NCI-H2029 (cell line): ENCODE data around the gene PHLDA3.
"Not testable (repeated sequence)": the region's sequence is repeated elsewhere in the genome, so short reads cannot be mapped to it uniquely, and the experiment has no call there.

Source experiments
- DNase-seq: peaks from one replicate; lab custom pipeline; 2025; lab: John Stamatoyannopoulos, UW

Gene PHLDA3

DNA sequence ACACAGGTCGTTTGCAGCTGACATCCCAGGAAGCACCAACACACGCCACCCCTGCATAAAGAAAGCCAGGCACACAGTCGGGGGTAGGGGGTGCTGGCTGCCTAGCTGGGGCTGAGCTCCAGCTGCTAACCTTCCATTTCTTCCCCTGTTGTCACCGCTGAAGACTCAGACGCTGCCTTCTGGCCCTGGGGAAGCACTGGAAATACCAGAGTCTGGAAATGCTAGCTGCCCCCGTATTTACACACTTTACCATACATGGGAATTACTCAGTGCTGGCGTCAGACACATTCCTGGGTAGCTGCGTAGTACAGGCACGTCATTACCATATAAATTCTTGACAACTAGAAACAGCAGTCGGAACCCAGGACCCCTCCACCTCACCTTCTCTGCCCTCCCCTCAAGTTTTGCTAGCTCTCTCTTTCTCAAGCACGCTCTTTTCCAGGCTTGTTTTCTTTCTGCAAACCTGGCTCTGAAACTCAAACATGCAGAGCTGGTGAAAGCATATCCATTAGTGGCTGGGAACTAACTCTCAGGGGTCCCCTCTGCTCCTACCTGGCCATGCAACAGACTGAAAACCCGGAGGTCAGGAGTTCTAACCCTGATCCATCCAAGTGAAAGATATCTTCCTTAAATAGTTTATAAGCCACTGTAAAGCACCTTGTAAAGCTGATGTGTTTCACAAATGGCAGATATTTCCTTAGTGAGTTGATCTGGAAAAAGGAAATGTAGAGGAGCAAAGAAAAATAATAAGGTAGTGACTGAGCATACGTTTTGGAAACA lies 34.6 kb upstream of the PHLDA3 start:
- peak; percentile 21 for DNase-seq

DNA sequence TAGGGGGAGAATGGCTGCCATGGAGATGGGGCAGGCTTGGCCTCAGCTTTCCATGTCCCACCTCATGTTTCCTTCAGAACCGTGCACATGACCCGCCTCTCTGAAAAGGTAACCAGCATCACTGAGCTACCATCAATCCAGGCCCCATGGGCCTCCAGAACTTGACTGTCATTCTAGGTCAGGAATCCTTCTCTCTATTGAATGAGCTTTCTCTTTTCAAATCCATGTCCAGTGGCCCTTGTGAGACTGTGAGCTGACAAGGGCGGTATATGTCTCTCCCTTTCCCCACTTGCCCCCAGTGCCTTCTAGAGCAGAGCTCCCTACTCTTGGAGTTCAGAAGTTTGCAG lies 33.5 kb upstream of the PHLDA3 start:
- DNase-seq, result no peak

DNA sequence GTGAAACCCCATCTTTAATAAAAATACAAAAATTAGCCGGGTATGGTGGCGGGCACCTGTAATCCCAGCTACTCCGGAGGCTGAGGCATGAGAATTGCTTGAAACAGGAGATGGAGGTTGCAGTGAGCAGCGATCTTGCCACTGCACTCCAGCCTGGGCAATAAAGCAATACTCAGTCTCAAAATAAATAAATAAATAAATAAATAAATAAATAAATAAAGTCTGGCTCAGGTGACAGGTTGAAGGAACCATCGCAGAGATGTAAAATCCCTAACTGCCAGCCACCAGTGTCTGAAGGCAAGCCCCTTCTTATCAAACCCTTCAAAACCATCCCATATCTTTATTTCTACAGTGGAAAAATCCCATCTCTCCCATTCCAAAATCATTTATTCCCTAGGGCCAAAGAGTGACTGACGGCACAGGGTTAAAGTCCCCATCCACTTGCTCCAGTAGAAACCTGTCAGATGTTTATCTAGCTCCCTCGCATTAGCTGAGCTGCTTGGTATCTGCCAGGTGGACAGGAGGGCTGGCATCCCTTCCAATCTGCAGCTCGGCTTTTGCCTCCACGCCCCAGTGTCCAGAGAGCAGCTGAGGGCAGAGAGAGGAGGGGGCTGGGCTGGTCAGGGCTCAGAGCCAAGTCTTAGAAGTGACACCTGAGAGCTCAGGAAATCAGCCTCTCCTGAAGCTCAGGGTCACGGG lies 33.0 kb upstream of the PHLDA3 start:
- peak; percentile 84 for DNase-seq

DNA sequence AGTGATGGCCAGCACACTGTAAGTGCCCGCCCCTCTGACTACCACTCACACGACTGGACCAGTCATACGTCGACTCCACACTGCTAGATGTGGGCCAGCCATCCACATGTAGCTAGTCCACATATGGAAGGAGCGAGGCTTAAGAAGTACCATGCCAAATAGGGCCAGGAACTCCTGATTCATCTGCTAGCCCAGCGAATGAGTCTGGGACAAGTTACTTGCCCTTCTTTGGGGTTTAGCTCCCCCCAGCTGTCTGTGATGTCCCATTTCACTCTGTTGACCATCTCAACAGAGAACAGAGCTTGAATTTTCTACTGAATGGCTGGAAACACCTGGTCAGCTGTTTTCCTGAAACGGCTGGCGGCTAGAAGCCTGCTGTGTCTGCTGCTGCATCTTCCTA lies 32.2 kb upstream of the PHLDA3 start:
- no peak for DNase-seq

DNA sequence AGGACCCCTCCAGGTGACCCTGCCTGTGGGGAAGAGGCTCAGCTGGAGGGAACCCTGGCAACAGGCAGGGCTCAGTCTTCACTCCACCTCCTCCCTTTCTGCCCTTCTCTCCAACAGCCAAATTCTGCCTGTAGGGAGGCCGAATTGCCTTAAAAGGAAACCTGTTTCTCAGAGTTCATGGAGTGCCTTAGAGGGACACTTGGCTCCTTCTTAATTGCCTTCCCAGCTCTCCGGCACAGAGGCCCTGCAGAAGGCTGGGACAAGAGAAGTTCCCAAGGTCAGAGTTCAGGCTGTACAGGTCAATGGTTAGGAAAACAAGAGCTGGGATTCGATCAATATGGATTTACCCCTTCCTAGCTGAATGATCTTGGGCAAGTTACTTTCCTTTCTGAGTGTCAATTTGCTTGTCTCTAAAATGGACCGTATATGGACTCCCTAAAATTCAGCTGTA lies 31.7 kb upstream of the PHLDA3 start:
- no peak for DNase-seq

DNA sequence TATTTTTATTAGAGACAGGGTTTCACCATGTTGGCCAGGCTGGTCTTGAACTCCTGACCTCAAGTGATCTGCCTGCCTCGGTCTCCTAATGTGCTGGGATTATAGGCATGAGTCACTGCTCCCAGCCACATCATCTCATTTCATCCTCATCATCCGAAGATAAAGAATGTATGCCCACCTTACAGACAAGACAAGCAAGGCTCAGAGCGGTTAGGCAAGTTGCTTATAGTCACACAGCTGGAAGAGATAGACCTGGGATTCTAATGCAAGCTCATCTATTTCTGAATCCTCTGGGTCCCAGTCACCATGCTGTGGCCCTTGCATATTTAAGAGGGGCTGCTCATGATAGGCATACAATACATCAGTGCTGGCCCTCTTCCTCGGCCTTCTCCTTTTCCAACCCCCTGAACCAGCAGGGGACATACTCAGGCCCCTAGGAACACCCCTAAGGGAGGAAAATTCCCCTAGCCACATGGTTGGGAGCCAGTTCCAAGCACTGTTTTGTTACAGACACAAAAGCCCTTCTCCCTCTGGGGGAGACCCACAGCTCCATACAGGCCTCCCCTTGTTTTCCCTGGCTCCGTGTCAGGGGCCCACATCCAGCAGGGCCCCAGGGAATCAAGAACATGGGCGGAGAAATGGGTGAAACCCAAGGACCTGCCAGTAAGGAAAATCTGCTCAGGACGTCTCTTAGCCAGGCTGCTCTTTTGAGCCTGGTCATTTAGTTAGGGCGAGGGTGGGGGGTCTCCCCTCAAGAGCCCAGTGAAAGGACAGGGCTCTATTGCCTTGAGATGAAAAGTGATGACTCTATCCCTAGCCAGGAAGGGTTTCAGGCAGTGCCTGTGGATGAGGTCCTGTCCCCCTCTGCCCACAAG lies 31.0 kb upstream of the PHLDA3 start:
- DNase-seq, result no peak

DNA sequence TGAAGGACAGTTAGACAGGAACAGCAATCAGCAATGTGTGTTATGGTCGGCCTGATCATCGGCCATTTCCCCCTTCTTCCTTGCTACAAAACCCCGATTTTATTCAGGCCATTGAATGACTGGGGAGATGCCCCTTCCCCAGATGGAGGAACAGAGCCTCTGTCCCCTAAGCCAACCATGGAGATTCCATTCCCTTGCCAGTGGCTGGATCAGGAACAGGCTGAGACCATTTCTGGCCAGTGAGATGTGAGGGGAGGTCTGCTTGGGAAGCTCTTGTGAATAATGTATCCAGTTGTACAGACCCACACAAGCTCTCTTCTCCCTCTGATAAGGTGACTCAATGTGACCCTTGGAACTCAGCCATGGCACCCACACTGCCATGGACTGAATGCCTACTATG lies 30.2 kb upstream of the PHLDA3 start:
- DNase-seq, result no peak

DNA sequence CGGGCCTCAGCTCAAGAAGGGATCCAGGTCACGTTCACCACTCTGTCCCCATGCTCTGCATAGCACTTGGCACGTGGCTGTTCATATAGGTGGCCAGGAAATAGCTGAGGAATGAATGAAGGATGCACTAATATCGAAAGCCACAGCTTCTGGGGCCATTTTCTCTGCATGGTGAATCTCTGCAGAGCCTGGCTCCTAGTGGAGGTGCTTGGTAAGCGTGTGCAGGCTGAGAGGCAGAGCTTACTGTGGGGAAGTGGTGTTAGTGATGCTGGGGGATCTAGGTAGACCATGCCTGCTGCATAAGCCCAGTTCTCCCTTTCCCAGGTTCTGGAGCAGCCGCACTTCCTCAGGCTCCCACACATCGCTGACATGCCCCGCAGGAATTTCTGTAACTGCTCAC lies 29.6 kb upstream of the PHLDA3 start:
- no peak for DNase-seq

DNA sequence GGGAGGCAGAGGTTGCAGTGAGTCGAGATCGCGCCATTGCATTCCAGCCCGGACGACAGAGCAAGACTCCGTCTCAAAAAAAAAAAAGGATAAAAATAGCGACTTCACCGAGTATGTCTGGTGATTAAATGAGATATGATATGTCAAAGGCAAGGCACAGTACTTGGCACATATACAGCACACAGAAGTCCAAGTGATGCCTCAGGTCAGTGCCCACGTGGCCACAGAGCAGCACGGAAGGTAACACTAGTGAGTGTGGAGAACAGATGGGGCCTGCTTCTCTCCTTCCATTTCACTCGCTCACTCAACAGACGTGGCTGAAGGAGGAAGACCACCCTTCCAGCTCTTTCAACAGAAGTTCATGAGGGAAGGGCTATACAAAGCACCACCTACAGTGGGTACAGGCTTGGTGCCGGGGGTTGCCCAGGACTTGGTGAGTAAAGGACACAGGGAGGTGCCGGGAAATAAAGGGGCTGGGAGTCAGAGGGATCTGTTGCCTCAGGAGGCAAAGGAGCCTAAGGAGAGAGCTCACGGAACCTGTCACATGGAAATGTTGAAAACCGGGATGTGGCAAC lies 29.0 kb upstream of the PHLDA3 start:
- DNase-seq, result no peak

DNA sequence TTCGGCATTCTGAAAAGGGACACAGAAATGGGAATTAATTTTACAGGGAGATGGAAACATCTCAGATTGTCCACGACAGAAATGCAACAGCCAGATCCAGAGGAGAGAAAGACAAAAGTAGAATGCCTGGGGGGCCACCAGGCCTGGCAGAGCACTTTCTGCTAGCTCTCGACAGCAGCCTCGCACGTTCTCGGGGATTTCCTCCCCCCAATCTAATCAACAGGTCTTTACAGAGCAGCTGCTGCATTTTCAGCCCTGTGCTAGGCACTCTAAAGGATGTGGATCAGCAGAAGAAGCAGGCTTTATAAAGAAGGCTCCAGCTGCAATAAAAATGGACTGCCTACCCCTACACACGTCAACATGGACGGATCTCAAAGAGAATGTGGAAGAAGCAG lies 27.3 kb upstream of the PHLDA3 start:
- no peak for DNase-seq

DNA sequence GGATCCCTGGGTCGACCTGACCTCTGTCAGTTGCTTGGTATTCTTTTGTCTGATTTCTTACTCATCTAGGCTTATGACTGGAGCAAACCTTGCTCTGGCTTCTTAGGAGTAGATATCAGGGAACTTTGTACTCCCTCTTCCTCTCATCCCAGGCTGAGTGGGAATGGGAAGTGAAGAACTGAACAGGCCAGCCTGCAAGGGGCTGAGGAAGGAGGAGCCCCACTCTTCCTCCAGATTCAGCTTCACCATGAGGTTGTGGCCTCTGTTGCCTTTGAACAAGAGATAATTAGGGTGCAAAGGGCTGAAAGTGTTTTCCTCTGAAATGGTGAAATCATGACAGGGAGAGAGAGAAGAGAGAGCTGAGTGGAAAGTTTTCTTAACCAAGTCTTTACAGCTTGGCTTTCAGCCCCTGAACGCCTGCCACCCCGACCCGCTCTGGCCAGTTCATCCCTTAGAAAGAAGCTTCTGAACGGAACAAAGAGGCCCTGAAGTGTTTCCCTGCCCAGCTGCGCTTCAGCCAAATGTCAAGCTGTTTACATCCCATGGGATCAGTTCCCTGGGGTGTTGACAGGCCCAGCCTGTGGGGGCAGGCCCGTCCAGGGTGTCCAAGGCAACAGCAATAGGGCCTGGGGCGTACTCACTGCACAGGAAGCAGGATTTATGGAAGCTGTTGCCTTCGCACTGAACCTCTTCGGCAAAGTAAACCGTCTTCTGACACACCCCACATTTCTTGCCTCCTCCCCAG lies 26.7 kb upstream of the PHLDA3 start:
- DNase-seq, result peak; percentile 27

DNA sequence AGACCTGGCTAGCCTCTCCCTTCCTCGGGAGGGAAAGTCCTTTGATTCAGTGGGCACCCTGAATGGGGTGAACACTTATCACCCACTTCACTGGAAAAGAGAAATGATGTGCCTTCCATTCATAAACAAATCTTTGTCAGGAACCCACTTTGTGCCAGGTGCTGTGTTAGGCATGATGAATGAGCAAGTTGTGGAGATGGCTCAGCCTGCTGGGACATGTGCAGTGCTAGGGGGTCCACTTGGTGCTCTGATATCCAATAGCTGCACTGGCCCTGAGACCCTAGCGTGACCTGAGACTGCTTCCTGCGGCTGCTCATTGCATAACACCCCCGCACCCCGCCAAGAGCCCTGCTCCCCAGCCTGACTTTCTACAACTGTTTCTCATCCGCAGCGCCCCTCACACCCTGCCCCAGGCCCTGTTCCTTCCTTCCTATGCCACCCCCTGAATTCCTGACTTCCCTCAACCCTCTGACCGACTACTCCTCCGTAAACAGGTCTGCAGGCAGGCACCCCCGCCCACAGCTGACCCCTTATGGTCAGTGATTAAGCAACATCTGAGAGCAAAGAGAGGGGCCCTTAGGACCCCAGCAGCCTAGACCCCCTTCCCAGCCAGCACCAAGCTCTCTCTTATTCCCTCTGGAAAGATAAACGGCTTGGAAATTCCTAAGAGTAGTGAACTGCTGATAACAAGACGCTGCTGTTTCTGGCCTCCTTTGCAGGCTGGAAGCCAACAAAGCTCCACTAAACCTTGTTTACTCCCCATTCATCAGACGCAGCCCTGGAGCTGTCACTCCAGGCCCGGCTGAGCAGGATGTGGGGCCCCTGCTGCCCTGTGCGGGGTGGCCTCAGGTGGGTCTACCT lies 25.0 kb upstream of the PHLDA3 start:
- no peak for DNase-seq

DNA sequence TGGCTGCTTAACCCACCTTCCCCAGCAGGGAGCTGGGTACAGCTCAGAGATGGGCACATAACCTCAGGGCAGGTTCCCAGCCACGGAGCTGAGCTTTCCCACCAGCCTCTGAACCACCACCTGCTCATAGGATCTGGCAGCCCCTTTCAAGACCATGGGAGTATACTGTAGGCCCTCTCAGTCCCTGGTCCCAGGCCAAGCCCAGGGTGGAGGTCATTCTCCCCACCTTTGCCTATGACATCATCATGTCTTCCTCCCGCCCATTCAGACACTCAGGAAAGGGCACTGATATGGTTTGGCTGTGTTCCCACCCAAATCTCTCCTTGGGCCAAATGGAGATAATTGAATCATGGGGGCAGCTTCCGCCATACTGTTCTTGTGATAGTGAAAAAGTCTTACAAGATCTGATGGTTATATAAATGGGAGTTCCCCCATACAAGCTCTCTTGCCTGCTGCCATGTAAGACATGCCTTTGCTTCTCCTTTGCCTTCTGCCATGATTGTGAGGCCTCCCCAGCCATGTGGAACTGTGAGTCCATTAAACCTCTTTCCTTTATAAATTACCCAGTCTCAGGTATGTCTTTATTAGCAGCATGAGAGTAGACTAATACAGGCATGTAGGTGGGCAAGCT lies 24.2 kb upstream of the PHLDA3 start:
- DNase-seq, result not testable (repeated sequence)

DNA sequence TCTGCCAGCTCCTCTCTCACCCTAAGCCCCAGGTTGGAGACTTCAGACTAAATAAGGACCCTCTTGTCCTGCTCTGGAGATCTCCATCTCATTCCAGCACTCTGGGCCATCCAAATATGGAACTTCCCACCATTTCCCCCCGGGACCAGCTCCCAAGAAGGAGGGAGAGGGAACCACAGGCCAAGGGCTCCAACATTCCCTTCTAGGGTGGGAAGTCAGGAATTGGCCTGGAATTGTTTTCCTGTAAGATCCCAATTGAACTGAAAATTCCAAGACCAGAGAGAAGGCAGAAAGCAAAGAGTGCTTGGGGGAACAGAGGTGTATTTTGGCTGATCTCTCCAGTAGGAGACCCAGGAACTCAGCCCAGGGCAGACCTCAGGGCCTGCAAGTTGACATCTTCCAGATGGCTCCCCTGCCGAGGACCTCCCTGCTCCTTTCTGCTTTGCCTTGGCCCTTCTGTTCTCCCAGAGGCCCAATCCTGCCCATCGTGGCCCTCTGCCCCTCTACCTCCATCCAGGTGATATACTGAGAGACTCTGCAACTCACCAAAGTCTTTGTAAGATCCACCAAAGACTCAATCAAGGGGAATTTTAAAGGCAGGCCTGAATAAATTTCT lies 23.0 kb upstream of the PHLDA3 start:
- DNase-seq, result no peak

DNA sequence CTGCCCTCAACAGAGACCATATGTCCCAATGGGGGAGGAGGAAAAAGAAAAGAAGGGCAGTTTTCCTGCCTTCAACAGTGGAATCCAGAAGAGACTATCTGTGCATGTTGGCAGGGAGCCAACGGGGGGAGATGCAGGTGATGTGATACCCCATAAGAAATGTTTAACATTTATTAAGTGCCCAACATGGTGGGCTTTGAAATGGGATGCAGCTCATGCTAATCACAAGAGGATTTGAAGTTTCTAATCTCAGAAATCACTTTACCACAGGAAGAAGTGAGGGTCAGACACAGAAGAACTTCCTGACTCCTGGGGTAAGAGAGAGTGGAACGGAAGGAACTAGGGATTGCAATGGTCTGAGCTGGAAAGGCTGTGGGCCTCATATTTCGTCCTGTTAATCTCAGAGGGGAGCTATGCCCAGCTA lies 21.7 kb upstream of the PHLDA3 start:
- DNase-seq, result no peak

DNA sequence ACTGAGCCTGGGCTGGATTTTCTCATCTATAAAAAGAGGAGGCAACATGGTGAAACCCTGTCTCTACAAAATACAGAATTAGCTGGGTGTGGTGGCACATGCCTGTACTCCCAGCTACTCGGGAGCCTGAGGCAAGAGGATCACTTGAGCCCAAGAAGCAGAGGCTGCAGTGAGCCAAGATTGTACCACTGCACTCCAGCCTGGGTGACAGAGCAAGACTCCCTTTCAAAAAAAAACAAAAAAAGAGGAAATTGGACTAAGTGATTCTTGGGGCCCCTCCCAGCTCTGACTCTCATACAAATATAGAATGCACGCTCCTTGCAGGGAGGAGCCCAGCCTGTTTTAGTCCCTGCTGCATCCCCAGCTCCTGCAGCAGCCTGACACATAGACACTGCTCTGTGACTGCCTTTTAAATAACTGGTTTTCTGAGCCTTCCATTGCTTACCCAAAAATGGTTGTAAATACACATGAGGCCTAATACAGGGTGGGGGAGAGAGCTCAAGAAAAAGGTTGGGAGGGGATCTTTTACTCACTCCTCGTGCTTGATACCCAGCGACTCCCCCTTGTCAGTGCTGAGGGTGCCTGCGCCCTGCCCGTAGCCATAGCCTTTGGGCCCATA lies 20.8 kb upstream of the PHLDA3 start:
- no peak for DNase-seq

DNA sequence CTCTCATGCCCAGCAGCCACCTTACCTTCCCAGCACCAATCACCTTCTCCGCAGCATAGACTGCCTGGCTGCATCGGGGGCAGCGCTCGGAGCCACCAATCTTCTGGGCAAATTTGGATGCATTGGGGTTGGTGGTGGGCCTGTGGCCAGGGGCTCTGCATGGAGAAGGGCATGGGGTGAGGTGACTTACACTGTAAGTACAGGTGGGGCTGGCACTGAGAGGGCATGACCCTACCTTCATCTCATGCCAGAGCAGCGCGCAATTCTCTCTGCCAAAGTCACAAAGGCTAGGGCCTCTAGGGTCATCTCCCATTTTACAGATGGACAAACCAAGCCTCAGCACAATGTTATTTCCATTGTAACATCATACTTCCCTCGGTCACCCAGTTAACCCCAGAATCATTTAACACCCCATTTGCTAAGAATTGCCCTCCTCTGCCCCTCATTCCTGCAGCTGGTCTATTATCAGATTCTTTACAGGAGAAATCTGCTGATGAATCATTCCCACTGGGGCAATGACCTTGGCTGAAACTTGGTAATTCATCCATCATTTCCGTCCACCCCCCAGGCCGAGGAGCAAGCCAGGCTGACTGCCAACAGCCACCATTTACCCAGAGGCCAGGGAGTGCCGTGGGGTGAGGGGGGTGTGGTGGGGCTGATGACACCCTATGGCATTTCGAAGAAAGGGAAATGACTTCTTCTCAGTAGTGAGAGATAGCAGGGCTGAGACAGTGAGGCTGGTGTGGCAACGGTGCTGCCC lies 20.0 kb upstream of the PHLDA3 start:
- DNase-seq, result no peak

DNA sequence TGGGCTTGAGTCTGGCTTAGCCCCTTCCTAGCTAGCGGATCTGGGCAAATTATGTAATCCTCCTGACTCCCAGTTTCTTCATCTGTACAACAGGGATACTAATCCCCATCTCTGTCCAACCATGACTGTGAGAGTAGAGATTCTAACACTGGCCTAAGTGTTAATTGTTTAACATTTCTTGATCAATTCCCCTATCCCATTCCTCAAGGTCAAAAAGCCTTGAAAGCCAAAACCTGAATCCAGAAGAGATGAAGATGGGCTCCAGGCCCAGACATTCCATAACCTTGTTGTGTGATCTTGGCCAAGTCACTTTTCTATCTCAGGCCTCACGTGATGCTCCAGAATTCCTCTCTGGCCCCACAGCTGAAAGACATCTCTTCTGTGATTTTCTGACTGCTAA lies 18.8 kb upstream of the PHLDA3 start:
- no peak for DNase-seq

DNA sequence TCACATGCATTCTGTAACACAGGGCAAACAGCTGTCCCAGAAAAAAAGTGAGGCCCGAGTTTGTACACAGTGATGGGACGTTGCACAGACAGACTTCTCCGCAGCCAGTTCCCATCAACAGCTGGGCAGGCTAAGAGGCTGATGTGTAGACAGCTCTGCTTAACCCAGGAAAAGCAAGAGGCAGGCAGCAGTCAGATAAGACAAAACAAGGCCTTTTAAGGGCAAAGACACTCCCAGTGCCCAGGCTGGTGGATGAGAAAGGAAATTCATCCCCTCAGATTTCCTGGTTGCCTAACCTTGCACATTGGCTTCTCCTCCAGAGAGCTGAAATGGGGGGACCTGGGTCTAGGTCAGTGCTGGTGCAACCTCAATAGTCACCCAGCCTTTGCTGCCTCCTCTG lies 17.2 kb upstream of the PHLDA3 start:
- DNase-seq, result no peak
